Activated CD8-positive, alpha-beta T cell treated with anti-CD3 and anti-CD28 coated beads for 36 hours (primary cell): Measurements from ENCODE around the gene ZFPL1. TPM values are rescaled to one million over a fixed set of nuclear protein-coding genes. Genes with fewer than 3 reads are reported as not detected.
"Not testable (repeated sequence)": the region's sequence is repeated elsewhere in the genome, so short reads cannot be mapped to it uniquely, and the experiment has no call there.

Source experiments
- ATAC-seq: fragments of 200-7000 bp; cut with Tn5 transposase; one replicate; pipeline ENCODE4 v1.10.0; 2021; ENCODE audit warnings: mild to moderate bottlenecking, moderate library complexity
- CTCF ChIA-PET: fragments of 350-600 bp; sonication (Branson Sonifier 250); formaldehyde crosslinking; loops from one replicate; lab custom pipeline; 2021; ENCODE audit warnings: antibody characterized with exemption; lab: Charles Lee
- POLR2A ChIA-PET: fragments of 350-600 bp; sonication (Branson Sonifier 250); formaldehyde crosslinking; loops from one replicate; lab custom pipeline; 2021; ENCODE audit warnings: antibody characterized with exemption; lab: Charles Lee
- DNase-seq: peaks from one replicate; pipeline ENCODE4 v3.0.0-alpha.2; 2020
- H3K27ac Mint-ChIP-seq: one replicate; pipeline ENCODE4 v1.8.0; 2021; ENCODE audit warnings: mild to moderate bottlenecking, mixed read lengths
- H3K27me3 Mint-ChIP-seq: one replicate; pipeline ENCODE4 v1.8.0; 2021; ENCODE audit warnings: mixed read lengths
- H3K36me3 Mint-ChIP-seq: one replicate; pipeline ENCODE4 v1.8.0; 2021; ENCODE audit warnings: low read depth, mixed read lengths
- H3K4me1 Mint-ChIP-seq: one replicate; pipeline ENCODE4 v1.8.0; 2021; ENCODE audit warnings: low read depth, mixed read lengths
- H3K4me3 Mint-ChIP-seq: one replicate; pipeline ENCODE4 v1.8.0; 2021; ENCODE audit warnings: mild to moderate bottlenecking, moderate library complexity, mixed read lengths
- H3K9me3 Mint-ChIP-seq: one replicate; pipeline ENCODE4 v1.8.0; 2021; ENCODE audit warnings: mixed read lengths
- intact Hi-C: fragments of 100-400 bp; cut with micrococcal nuclease; formaldehyde crosslinking; loops from one replicate; pipeline ENCODE4 v1.10.0; 2022
- total RNA-seq, 2 experiments: library from RNA; stranded (reverse); gene quantifications; one replicate each; pipeline ENCODE4 v1.2.3, GENCODE V29; 2021
- TF ChIP-seq, protein P1 (sequence below): fragments of 200-600 bp; IDR thresholded peaks from one replicate; pipeline ENCODE4 v1.8.0; 2022; ENCODE audit warnings: antibody characterized with exemption, mild to moderate bottlenecking

Gene ZFPL1
- total RNA-seq, 2 experiments from 2014 or later = 27.1 to 28.2 TPM

DNA sequence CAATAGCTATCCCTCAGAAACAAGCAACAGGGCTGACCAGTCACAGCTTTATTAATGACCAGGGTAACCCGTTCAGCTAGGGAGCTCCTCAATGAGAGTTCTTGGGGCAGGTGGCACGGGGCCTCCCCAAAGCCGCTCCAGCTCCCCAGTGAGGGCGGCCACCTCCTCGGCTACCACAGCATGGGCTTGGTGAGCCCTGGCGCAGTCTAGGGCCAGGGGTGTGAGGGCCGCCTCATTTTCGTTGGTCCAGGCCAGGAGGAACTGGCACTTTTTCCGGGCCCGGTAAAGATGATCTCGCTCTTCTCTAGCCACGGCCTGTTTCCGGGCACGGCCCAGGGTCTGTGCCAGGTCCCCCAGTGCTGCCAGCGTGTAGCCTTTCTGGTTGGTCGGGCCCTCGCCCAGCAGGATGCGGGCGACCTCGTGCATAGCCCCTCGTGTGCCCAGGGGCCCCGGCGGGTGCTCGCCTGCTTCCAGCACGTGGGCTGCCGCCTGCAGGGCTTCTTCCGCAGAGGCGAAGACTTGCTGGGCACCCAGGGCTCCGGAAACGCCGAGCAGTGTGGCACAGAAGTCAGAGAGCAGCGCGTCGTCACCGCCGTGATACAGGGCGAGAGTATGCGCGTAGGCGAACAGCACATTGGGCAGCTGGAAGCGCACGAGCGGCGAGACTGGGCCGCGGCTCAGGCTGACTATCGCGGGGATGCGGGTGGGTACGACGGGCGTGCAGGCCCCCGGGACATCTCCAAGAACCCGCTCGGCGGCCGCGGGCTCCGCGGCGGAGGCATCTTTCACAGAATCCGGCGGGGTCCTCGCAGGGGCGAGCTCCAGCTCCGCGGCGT is 32.6 kb downstream of the ZFPL1 start:
- TF ChIP-seq, protein P1, sequence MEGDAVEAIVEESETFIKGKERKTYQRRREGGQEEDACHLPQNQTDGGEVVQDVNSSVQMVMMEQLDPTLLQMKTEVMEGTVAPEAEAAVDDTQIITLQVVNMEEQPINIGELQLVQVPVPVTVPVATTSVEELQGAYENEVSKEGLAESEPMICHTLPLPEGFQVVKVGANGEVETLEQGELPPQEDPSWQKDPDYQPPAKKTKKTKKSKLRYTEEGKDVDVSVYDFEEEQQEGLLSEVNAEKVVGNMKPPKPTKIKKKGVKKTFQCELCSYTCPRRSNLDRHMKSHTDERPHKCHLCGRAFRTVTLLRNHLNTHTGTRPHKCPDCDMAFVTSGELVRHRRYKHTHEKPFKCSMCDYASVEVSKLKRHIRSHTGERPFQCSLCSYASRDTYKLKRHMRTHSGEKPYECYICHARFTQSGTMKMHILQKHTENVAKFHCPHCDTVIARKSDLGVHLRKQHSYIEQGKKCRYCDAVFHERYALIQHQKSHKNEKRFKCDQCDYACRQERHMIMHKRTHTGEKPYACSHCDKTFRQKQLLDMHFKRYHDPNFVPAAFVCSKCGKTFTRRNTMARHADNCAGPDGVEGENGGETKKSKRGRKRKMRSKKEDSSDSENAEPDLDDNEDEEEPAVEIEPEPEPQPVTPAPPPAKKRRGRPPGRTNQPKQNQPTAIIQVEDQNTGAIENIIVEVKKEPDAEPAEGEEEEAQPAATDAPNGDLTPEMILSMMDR = no peak
- Mint-ChIP-seq H3K27me3 (no peaks in the 10 kb centered on the region), H3K36me3 (peaks cover 54% of the 10 kb centered on the region), H3K27ac (peak overlapping the region; percentile 95), H3K4me1 (peaks cover 59% of the 10 kb centered on the region), H3K4me3 (peak overlapping the region; percentile 87), H3K9me3 (no peaks in the 10 kb centered on the region)
- DNase-seq (peak; percentile 82), ATAC-seq (peak; percentile 21)
- intact Hi-C loops = loop anchor here (10.0 kb wide), 1 partner anchor 102 kb away; the partner anchor contains the start of gene ARL2
- POLR2A ChIA-PET = interaction anchor here (0.6 to 16.2 kb wide), 20 partner anchors 9 to 338 kb away, joined by 3 to 294 read pairs (median 4); partner anchors contain the start of genes ARL2, BATF2, CDCA5 and SF1
- CTCF ChIA-PET = interaction anchor here (0.7 to 3.4 kb wide), 14 partner anchors 9 to 213 kb away, joined by 3 to 18 read pairs (median 4); partner anchors contain the start of genes ARL2, CAPN1, CDC42EP2 and CDCA5

DNA sequence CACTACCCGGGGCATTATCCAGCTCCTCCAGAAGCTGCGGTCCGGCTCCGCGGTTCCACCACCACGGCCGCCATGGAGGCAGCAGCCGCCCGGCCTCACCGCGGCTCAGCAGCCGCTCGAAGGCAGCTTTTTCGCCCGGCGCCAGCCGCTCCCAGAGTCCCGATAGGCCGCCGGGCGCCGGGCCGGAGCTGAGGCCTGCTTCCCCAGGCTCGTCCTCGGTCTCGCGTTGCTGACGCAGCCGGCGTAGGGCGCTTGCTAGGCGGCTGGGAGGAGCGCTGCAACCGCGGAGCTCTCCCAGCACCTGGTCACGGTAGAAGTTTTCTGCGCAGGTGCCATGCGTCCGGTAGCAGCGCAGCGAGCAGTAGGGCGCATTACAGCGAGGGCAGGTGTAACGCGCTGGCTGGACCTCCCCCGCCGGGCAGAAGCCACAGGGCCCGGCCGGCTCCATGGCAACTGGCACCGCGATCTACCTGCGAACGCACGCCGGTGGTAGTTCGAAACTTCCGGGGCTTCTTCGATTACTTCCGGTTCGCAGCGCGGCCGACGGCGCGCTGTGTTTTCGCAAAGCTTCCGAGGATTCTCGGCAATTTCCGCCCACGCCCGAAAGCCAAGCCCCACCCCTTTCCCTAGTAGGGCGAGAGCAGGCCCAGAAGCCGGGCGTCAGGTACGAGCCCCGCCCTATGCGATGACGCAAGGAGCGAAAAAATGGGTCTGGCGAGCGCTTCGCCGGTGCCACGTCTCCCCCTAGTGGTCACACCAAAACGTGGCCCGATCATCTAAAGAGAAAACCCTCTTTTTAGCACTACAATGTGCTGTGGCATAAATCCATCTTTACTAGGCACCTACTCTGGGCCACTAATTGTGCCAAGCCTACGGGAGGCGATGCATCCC is 33.4 kb downstream of the ZFPL1 start, which contains the start of gene ZNHIT2:
Gene ZNHIT2, minus strand, starts transcription at position 496 of the 891 bp plus-strand sequence. Its CDS starts 48 bp downstream, at position 448.
- H3K4me1 Mint-ChIP-seq = peaks cover 53% of the 10 kb centered on the region
- H3K36me3 Mint-ChIP-seq = peaks cover 61% of the 10 kb centered on the region

DNA sequence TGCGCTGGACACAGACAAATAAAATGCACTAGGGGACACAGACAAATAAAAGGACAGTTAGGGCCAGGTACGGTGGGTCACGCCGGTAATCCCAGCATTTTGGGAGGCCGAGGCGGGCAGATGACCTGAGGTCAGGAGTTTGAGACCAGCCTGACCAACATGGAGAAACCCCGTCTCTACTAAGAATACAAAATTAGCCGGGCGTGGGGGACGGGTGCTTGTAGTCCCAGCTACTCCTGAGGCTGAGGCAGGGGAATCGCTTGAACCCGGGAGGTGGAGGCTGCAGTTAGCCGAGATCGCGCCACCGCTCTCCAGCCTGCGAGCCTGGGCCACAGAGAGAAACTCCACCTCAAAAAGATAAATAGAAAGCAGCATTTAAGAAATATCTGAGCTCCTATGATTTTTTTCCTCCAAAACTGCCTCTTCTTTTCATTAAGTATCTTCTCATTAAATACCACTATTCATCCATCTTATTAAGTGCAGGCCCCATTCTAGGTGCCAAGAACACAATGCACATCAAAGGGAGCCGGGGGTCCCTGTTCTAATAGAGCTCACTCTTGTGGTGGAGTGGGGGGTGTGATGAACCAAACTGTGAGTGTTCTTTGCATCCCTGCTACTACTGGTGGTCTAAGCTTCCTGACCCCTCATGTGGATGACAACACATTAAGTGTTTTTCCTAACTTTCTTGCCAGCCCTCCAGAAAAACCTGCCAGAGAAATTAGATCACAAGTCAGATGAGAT is 34.2 kb downstream of the ZFPL1 start:
- TF ChIP-seq, protein P1 = peak; percentile 36
- Mint-ChIP-seq H3K4me3 (peak overlapping the region; percentile 87), H3K4me1 (peaks cover 54% of the 10 kb centered on the region), H3K27ac (peak overlapping the region; percentile 88), H3K9me3 (no peaks in the 10 kb centered on the region), H3K36me3 (peaks cover 62% of the 10 kb centered on the region), H3K27me3 (no peaks in the 10 kb centered on the region)
- ChIA-PET POLR2A (interaction anchor here (0.7 to 16.2 kb wide), 18 partner anchors 9 to 381 kb away, joined by 3 to 294 read pairs (median 5); partner anchors contain the start of genes ARL2, BATF2, CDCA5 and MALAT1), CTCF (interaction anchor here (1.0 to 3.4 kb wide), 12 partner anchors 9 to 274 kb away, joined by 3 to 18 read pairs (median 4); partner anchors contain the start of genes ARL2, CDC42BPG and SYVN1)
- intact Hi-C loops = loop anchor here (10.0 kb wide), 1 partner anchor 103 kb away; the partner anchor contains the start of gene ARL2
- DNase-seq (no peak), ATAC-seq (no peak)

More for the DNA sequence above, 33.4 kb downstream of the ZFPL1 start, which contains the start of gene ZNHIT2:
- ChIA-PET POLR2A (interaction anchor here (0.8 to 16.2 kb wide), 22 partner anchors 9 to 304 kb away, joined by 3 to 294 read pairs (median 5); partner anchors contain the start of genes ARL2, BATF2, CDCA5 and POLA2), CTCF (interaction anchor here (0.6 to 3.4 kb wide), 22 partner anchors 8 to 269 kb away, joined by 3 to 18 read pairs (median 4); partner anchors contain the start of genes ARL2, CAPN1, CDC42EP2 and CDCA5)
- intact Hi-C loops = loop anchor here (10.0 kb wide), 1 partner anchor 103 kb away; the partner anchor contains the start of gene ARL2
- peak within 1 kb of the TSS; percentile 87 for H3K4me3 Mint-ChIP-seq
- no peaks in the 10 kb centered on the region for H3K9me3 Mint-ChIP-seq
- peak within 1 kb of the TSS; percentile 95 for H3K27ac Mint-ChIP-seq
- DNase-seq (peak; percentile 100), ATAC-seq (peak; percentile 75)
- no peaks in the 10 kb centered on the region for H3K27me3 Mint-ChIP-seq
- TF ChIP-seq, protein P1 = peak; percentile 79

DNA sequence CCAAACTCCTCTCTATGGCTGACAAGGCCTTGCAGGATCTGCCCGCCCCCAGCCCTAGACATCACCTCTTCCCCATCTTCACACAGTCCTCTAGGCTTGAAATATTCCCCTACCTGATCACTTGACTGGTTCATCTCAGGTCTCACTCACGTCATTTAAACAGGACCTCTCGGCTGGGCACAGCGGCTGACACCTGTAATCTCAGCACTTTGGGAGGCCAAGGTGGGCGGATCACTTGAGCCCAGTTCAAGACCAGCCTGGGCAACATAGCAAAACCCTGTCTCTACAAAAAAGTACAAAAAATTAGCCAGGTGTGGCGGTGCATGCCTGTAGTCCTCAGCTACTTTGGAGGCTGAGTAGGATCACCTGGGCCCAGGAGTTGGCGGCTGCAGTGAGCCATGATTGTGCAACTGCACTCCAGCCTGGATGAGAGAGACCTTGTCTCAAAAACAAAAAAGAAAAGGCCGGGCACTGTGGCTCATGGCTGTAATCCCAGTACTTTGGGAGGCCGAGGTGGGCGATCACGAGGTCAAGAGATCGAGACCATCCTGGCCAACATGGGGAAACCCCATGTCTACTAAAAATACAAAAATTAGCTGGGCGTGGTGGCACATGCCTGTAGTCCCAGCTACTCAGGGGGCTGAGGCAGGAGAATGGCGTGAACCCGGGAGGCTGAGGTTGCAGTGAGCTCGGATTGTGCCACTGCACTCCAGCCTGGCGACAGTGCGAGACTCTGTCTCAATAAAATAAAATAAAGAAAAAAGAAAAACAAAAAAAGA is 35.1 kb downstream of the ZFPL1 start:
- H3K4me1 Mint-ChIP-seq = peaks cover 54% of the 10 kb centered on the region
- H3K4me3 Mint-ChIP-seq = peak overlapping the region; percentile 36
- not testable (repeated sequence) for ATAC-seq, H3K27me3 Mint-ChIP-seq, H3K9me3 Mint-ChIP-seq, DNase-seq
- peak overlapping the region; percentile 99 for H3K27ac Mint-ChIP-seq
- intact Hi-C loops = loop anchor here (10.0 kb wide), 1 partner anchor 104 kb away; the partner anchor contains the start of gene ARL2
- POLR2A ChIA-PET = interaction anchor here (0.7 to 16.2 kb wide), 9 partner anchors 9 to 380 kb away, joined by 3 to 294 read pairs (median 6); partner anchors contain the start of genes MALAT1, SYVN1 and VPS51
- H3K36me3 Mint-ChIP-seq = peaks cover 62% of the 10 kb centered on the region
- CTCF ChIA-PET = interaction anchor here (1.0 to 3.4 kb wide), 6 partner anchors 10 to 275 kb away, joined by 3 to 18 read pairs (median 4); partner anchors contain the start of genes ARL2, CDC42BPG and SYVN1
